HG02885 (cell line): Measurements from ENCODE around the gene PPM1H.

Source experiments
- ATAC-seq: cut with Tn5 transposase; IDR thresholded peaks from one replicate; pipeline ENCODE4 v1.9.1; 2021; ENCODE audit warnings: mild to moderate bottlenecking; ENCODE audit not compliant: unreplicated experiment, poor library complexity

PPM1H gene

GRCh38 chr12:62720025-62720424 is 214.9 kb downstream of the PPM1H start:
- no peak for ATAC-seq

- no peak for ATAC-seq
Measured at GRCh38 chr12:62718762-62719426, 216.1 kb downstream of the PPM1H start.

GRCh38 chr12:62717643-62718042 is 217.3 kb downstream of the PPM1H start:
- ATAC-seq = no peak

- no peak for ATAC-seq
Measured at GRCh38 chr12:62716866-62717525, 218.0 kb downstream of the PPM1H start.

- ATAC-seq = no peak
Measured at GRCh38 chr12:62716037-62716436, 218.9 kb downstream of the PPM1H start.

GRCh38 chr12:62714774-62715721 is 219.9 kb downstream of the PPM1H start:
- no peak for ATAC-seq

- no peak for ATAC-seq
Measured at GRCh38 chr12:62714181-62714773, 220.7 kb downstream of the PPM1H start.

GRCh38 chr12:62713723-62714122 is 221.2 kb downstream of the PPM1H start:
- ATAC-seq = no peak

- no peak for ATAC-seq
Measured at GRCh38 chr12:62712681-62713573, 222.0 kb downstream of the PPM1H start.

GRCh38 chr12:62711631-62712241 is 223.2 kb downstream of the PPM1H start:
- ATAC-seq = no peak

- ATAC-seq = no peak
Measured at GRCh38 chr12:62709311-62709710, 225.6 kb downstream of the PPM1H start.

GRCh38 chr12:62707939-62708338 is 227.0 kb downstream of the PPM1H start:
- no peak for ATAC-seq

GRCh38 chr12:62705846-62706245 is 229.1 kb downstream of the PPM1H start:
- no peak for ATAC-seq

GRCh38 chr12:62703011-62703380 is 232.0 kb downstream of the PPM1H start:
- ATAC-seq = no peak

GRCh38 chr12:62701492-62701891 is 233.5 kb downstream of the PPM1H start:
- no peak for ATAC-seq

- no peak for ATAC-seq
Measured at GRCh38 chr12:62700091-62700880, 234.7 kb downstream of the PPM1H start.

GRCh38 chr12:62698701-62699101 is 236.2 kb downstream of the PPM1H start:
- no peak for ATAC-seq

GRCh38 chr12:62697893-62698292 is 237.1 kb downstream of the PPM1H start:
- no peak for ATAC-seq

GRCh38 chr12:62695696-62696095 is 239.3 kb downstream of the PPM1H start:
- ATAC-seq = no peak
